NCI-H2171 treated with DMSO at 0.1 percent for 48 hours (cell line): ENCODE results near the gene PRSS1.
"Not testable (repeated sequence)": the region's sequence is repeated elsewhere in the genome, so short reads cannot be mapped to it uniquely, and the experiment has no call there.

Experiments
- DNase-seq: peaks from one replicate; lab custom pipeline; 2025; lab: John Stamatoyannopoulos, UW

The PRSS1 gene

DNA sequence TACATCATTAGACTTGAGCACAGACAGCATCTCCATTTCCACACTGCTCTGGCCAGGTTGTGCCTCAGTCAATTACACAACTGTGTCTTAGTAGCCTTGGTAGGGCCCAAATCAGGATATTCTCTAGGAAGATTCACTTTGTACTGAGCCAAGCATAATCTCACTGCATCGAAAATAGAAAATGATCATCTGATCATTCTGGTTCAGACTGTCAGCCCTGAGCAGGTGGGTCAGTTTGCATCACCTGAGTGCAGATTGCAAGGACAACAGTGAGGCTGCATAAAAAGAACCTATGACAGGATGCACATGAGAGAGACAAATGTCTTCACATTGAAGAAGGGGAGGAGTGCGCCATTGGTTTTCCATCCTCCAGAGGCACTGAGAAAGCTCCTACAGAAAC lies 862 bp upstream of the PRSS1 start:
- not testable (repeated sequence) for DNase-seq

DNA sequence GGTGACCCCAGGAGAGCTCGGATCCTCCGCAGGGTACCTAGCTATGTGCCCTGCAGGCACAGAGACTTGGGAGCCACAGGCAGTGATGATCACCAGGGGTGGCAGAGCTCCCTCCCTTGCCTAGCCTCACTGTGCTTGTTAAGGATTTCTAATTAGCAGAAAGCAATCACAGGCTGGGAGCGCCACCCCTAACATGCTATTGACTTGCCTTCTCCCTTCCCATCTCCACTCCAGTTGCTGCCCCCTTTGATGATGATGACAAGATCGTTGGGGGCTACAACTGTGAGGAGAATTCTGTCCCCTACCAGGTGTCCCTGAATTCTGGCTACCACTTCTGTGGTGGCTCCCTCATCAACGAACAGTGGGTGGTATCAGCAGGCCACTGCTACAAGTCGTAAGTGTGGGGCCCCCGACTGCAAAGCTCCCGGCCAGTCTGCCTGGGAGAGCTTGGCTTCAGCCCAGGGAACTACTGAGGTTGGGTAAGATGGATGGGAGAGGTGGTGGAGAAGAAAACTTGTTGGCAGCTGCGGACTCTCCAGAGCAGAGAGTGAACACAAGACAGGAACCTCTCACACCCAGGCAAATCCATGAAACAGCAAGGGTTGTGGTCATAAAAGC lies 1.2 kb downstream of the PRSS1 start:
- DNase-seq = no peak

DNA sequence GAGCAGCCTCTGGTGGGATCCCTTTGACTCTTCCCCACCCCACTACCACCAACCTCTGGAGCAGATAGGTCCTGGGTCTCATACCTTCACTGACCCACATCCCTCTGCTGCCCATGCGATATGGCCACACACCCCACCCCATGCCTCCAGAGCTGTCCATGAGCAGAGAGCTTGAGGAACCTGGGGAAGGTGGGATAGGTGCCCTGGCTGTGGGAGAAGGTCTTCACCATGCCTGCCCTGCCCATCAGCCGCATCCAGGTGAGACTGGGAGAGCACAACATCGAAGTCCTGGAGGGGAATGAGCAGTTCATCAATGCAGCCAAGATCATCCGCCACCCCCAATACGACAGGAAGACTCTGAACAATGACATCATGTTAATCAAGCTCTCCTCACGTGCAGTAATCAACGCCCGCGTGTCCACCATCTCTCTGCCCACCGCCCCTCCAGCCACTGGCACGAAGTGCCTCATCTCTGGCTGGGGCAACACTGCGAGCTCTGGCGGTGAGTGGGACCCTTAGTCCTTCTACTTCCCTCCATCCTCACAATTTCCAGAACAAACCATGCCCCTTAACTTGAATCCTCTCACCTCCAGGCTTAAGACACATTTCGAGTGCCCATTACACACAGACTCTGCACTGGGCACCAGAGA lies 2.4 kb downstream of the PRSS1 start:
- DNase-seq = not testable (repeated sequence)

DNA sequence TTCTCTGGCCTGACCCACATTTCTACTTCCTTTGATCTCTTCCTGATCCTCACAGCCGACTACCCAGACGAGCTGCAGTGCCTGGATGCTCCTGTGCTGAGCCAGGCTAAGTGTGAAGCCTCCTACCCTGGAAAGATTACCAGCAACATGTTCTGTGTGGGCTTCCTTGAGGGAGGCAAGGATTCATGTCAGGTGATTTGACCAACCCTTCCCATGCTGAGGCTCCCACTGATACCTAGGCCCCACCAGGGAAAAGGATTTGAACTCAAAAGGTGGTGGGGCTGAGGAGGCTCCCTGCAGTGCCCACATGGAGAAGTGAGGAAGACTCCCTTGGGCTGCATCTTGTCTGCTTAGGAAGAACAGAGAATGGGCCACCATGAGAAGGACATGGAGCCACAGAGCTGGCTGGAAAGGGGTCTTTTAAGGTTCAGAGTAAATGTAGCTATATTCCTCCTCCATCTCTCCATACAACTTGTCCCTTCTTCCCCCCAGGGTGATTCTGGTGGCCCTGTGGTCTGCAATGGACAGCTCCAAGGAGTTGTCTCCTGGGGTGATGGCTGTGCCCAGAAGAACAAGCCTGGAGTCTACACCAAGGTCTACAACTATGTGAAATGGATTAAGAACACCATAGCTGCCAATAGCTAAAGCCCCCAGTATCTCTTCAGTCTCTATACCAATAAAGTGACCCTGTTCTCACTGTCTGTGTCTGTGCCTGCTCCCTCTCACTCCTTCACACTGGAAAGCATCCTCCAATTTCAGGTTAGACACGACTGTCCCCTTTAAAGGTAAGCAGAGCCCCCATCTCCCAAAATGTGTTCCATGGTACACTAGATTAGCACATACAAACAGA lies 3.3 kb downstream of the PRSS1 start:
- no peak for DNase-seq

DNA sequence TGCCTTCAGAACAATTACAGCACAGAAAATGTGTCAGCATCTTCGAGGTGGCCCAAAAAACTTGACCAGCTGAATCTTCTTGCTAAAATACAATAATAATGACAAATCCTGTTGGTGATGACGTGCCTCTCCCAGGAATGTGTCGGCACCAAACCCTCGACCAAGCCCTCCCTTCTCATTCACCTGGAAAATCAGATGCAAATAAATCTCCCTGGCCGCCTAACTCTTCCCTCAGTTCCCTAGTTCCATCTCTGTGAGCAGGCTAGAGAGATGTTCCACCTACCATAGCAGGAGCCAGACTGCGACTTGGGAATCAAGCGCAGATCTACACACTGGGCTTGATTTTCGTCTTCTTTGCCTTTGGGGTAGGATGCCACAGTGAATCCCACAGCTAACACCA lies 4.1 kb downstream of the PRSS1 start:
- no peak for DNase-seq

DNA sequence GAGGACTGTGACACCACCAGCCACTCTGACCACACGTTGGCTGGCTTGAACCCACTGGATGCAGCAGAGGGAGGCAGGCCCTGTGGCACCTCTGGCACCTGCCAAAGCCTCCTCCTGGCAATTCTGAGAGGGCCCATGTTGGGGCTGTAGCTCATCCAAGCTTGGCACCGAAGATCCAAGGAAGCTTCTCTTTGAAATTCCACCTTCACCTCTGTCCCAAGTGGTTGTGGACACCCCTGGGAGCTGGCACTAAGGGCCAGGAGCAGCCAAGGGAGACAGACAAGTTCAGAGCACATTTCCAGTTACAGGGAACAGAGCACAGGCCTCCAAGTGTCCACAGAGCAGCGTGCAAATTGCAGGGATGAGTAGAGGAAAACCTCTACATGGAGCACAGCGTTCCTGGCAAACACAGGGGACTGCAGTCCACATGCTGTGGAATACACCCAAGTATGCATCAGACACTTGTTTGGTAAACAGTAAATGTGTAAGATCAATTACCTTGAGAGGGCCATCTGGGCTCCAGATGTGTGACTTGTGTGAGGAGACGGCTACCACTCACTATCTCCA lies 4.7 kb downstream of the PRSS1 start:
- DNase-seq = not testable (repeated sequence)

DNA sequence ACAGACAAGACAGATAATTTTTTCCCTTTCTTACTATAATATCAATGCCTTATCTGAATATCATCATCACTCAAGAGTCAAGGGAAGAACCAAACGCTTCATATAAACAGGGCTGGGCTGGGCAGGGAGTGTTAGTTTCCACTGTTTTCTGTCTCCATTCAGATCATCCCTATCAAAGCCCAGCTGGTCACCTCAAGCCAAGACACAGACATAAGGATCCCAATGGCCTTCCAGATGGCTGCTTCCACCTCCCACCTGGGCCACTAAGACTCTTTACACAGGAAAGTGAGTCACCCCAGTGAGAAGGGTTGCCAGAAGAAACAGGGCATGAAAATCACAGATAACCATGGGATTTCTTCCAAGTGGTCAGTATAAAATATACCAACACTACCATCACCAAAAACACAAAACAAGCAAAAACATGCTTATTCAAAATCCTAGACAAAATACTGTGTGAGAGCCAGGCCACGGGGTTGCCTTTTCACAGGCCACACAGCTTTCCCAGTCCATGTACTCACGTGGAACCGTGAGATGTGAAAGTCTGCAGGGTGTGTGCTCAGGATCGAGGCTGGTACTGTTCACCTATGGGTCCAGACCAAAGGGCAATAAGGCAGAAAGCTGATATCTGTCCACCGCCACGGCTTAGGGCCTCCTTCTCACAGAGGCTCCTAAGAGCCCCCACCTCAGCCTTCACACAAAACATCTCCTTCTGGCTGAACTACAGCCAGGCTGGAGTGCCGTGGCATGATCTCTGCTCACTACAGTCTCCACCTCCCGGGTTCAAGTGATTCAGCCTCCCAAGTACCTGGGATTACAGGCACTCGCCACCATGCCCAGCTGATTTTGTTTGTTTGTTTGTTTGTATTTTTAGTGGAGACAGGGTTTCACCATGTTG lies 5.7 kb downstream of the PRSS1 start:
- no peak for DNase-seq

DNA sequence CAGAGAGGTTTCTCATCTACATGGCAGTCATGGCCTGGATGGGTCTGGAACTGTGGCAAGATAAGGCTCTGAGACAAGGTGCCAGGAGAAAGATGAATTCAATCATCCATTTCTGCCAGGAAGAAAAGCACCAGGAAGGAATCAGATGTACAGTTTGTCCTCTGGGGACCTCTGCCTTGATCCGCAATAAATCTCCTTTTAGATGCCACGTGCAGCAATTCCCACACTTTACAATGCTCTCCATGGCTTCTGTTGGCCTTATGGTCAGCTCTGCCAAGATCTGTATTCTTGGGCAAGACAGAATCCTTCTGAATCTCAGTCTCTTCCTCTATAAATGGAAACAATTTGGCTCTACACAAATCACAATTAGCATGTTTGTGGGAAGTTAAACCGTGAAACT lies 9.0 kb downstream of the PRSS1 start:
- DNase-seq = not testable (repeated sequence)

DNA sequence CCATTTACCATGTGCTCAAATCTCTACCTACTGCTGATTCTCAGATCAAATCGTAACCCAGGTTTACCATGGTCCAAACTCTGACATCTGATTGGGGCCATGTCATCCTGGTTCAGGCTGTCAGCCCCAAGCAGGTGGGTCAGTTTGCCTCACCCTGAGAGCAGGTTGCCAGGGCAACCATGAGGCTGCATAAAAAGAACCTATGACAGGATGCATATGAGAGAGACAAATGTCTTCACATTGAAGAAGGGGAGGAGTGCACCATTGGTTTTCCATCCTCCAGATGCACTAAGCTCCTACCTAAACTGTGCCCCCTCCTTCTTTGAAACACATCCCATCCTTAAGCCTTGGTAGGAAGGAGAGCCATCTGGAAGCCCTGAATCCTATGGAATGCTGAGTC lies 10.2 kb downstream of the PRSS1 start:
- DNase-seq = no peak

DNA sequence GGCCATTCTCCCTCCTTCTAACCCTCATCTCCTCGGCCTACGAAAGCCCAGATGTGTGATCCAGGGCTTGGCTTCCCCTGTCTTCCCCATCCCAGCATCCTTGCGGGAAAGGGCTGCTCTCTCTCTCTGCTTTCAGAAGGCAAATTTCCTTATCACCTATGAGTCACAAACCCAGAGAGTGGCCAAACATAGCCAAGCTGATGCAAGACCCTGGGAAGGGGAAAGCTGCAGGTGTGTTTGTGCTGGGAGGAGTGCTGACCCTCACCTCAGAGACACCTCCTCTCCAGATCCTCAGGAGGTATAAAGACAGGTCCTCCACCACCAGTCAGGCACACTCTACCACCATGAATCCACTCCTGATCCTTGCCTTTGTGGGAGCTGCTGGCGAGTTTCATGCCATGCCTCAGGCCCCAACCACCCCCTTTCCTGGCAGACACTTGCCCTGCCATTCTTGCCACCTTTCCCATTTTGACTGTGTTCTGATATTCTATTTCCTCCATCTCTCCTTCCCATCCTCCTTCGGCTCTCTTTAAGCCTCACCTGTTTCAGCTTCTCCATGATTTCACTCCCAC lies 10.9 kb downstream of the PRSS1 start:
- DNase-seq = no peak

DNA sequence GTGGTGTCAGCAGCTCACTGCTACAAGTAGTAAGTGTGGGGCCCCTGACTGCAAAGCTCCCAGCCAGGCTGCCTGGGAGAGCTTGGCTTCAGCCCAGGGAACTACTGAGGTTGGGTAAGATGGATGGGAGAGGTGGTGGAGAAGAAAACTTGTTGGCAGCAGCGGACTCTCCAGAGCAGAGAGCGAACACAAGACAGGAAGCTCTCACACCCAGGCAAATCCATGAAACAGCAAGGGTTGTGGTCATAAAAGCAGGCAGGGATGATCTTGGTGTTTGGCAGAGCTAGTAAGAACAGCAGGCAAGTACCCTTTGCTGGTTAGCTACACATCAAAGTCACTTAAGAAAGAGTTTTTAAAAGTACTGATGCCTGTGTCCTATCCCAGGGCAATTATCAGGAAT lies 12.3 kb downstream of the PRSS1 start:
- DNase-seq = not testable (repeated sequence)

DNA sequence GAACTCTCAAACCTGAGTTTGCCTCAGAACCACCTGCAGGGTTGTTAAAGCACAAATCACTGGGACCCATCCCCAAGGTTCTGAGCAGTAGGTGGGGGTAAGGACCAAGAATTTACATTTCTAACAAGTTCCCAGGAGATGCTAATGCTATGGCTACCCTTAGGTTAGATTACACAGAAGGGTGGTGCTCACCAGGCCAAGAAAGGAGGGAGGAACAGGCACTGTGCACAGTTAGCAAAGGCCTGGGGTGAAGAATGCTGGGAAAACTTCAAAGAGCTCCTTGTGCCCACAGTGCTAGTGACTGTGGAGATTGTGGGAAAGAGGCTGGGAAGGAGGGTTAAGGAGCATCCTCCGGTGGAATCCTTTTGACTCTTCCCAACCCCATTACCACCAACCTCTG lies 12.8 kb downstream of the PRSS1 start:
- DNase-seq = no peak

DNA sequence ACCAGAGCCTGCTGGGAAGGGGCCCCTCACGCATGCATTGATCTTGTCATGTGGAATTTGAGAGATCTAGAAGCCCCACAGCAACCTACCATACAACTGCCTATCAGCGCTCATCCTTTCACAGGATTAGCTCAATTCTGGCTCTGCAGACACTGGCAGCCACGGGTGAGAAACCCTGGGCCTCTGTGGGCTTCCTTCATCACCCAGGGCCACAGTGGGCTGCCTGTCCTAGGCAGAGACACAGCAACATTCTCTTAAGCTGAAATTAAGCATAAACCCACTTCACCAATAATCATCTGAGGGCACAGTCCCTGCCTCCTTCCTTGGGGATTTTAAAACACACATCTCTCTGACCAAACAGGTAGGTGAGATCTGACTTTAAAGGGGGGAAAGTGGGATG lies 18.2 kb downstream of the PRSS1 start:
- no peak for DNase-seq

DNA sequence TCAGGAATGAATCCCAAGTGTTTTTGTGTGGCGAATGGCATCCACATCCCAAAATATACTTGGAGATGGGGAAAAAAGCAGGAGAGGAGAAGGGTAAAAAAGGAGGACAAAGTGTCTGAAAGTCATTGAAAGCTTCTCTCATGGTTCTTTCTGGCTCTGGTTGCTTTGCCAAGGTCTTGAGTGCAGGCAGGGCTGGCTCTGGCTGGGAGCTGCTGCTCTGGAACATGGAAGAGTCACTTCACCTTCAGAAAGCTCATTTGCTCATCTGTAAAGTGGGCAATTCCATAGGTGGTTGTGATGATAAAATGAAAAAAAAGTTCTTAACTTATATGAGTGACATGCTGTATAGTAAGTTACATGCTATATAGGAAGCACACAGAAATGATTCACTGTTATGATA lies 18.6 kb downstream of the PRSS1 start:
- DNase-seq = no peak

DNA sequence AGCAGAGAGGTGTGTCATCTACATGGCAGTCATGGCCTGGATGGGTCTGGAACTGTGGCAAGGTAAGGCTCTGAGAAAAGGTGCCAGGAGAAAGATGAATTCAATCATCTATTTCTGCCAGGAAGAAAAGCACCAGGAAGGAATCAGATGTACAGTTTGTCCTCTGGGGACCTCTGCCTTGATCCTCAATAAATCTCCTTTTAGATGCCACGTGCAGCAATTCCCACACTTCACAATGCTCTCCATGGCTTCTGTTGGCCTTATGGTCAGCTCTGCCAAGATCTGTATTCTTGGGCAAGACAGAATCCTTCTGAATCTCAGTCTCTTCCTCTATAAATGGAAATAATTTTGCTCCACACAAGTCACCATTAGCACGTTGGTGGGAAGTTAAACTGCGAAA lies 19.6 kb downstream of the PRSS1 start:
- DNase-seq = not testable (repeated sequence)

DNA sequence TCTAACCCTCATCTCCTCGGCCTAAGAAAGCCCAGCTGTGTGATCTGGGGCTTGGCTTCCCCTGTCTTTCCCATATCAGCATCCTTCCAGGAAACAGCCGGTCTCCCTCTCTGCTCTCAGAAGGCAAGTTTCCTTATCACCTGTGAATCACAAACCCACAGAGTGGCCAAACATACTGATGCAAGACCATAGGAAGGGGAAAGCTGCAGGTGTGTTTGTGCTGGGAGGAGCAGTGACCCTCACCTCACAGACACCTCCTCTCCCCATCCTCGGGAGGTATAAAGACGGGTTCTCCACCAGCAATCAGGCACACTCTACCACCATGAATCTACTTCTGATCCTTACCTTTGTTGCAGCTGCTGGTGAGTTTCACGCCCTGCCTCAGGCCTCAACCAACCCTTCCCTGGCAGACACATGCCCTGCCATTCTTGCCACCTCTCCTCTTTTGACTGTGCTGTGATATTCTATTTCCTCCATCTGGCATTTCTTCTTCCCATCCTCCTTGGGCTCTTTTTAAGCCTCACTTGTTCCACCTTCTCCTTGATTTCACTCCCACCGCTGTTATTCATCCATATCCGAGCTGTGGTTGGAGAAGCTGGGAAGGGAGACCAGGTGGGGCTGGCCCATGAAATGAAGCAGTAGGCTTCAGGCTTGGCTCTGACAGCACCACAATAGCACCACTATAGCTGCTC lies 21.5 kb downstream of the PRSS1 start, which contains the start of gene PRSS2:
Gene PRSS2 (plus strand): TSS at position 310 of the 692 bp plus-strand sequence. CDS start 13 bp downstream, at position 323.
- no peak for DNase-seq

DNA sequence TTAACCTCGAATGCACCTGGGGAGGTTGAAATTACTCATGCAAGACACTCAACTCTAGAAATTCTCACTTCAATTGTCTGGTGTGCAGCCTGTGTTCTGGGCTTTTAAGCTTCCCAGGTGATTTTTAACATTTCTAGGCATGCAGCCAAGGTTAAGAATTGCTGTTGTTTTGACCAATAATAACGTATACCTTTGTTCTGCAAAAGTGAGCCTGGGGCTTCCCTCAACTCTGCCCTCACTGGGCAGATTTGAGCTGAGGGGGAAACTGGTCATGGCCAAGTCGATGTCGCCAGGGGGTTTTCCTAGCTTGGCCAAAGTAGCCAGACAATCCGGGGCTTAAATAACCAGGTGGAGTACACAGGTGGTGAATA lies 22.1 kb downstream of the PRSS1 start:
- peak; percentile 12 for DNase-seq

DNA sequence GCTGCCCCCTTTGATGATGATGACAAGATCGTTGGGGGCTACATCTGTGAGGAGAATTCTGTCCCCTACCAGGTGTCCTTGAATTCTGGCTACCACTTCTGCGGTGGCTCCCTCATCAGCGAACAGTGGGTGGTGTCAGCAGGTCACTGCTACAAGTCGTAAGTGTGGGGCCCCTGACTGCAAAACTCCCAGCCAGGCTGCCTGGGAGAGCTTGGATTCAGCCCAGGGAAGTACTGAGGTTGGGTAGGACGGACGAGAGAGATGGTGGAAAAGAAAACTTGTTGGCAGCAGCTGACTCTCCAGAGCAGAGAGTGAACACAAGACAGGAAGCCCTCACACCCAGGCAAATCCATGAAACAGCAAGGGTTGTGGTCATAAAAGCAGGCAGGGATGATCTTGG lies 22.8 kb downstream of the PRSS1 start:
- DNase-seq = no peak

DNA sequence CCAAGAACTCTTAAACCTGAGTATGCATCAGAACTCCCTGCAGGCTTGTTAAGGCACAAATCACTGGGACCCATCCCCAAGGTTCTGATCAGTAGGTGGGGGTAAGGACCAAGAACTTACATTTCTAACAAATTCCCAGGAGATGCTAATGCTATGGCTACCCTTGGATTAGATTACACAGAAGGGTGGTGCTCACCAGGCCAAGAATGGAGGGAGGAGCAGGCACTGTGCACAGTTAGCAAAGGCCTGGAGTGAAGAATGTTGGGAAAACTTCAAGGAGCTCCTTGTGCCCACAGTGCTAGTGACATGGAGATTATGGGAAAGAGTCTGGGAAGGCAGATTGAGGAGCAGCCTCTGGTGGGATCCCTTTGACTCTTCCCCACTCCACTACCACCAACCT lies 23.4 kb downstream of the PRSS1 start:
- no peak for DNase-seq

DNA sequence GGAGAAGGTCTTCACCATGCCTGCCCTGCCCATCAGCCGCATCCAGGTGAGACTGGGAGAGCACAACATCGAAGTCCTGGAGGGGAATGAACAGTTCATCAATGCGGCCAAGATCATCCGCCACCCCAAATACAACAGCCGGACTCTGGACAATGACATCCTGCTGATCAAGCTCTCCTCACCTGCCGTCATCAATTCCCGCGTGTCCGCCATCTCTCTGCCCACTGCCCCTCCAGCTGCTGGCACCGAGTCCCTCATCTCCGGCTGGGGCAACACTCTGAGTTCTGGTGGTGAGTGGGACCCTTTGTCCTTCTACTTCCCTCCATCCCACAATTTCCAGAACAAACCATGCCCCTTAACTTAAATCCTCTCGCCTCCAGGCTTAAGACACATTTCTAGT lies 24.0 kb downstream of the PRSS1 start:
- no peak for DNase-seq
